Colonic mucosa (tissue), 4 donors: ENCODE results near the gene DNAH12. TPM values are rescaled to one million over a fixed set of nuclear protein-coding genes. Genes with fewer than 3 reads are reported as not detected.
"Not testable (repeated sequence)": the region's sequence is repeated elsewhere in the genome, so short reads cannot be mapped to it uniquely, and the experiment has no call there.

ENCODE experiments used
- DNase-seq: peaks from one replicate; pipeline ENCODE4 v3.0.0-alpha.2; 2020
- H3K27ac ChIP-seq: fragments of 200-600 bp; one replicate; pipeline ENCODE4 v1.8.0; 2021
- H3K27me3 ChIP-seq: fragments of 200-600 bp; one replicate; pipeline ENCODE4 v1.8.0; 2021
- H3K36me3 ChIP-seq: fragments of 200-600 bp; one replicate; pipeline ENCODE4 v1.8.0; 2021
- H3K4me1 ChIP-seq: fragments of 200-600 bp; one replicate; pipeline ENCODE4 v1.8.0; 2021; ENCODE audit warnings: mild to moderate bottlenecking
- H3K4me3 ChIP-seq: fragments of 200-600 bp; one replicate; pipeline ENCODE4 v1.8.0; 2021
- H3K9ac ChIP-seq, 2 donors: one replicate each; pipeline ENCODE4 v1.7.0; 2013; ENCODE audit warnings: control low read depth in 2 of 2, low read depth in 2 of 2, low read length in 2 of 2
- H3K9me3 ChIP-seq: fragments of 200-600 bp; one replicate; pipeline ENCODE4 v1.8.0; 2021
- CTCF ChIP-seq: fragments of 200-600 bp; IDR thresholded peaks from one replicate; pipeline ENCODE4 v1.8.0; 2022; ENCODE audit warnings: antibody characterized with exemption, mild to moderate bottlenecking
- intact Hi-C: fragments of 100-400 bp; cut with DNase I; formaldehyde crosslinking; loops from one replicate; pipeline ENCODE4 v1.14.1; 2022
- total RNA-seq, 2 donors: library from RNA; stranded (reverse); fragmentation: NEBNext Ultra II Directional in 1 of 2; extraction: Animal tissue kit (Norgen Biotek cat#: 25700) in 1 of 2; gene quantifications; one replicate each; pipeline ENCODE4 v1.2.1, GENCODE V29; 2021
- donor health status: healthy.
- donor health status: DM: no; HTN: no; CAD: no.
- donor health status: DM: no; HTN: no; CAD: no.

DNAH12 gene
- total RNA-seq, 2 donors from 2014 or later, result 0.02 to 0.05 TPM

- no peak overlapping the region for H3K9ac ChIP-seq
- H3K4me3 ChIP-seq, result no peak overlapping the region
- H3K27ac ChIP-seq, result no peak overlapping the region
- intact Hi-C loops, result no loop called here
- DNase-seq, result no peak
- H3K36me3 ChIP-seq, result no peaks in the 10 kb centered on the region
- no peaks in the 10 kb centered on the region for H3K9me3 ChIP-seq
- TF ChIP-seq CTCF, result no peak
- no peaks in the 10 kb centered on the region for H3K4me1 ChIP-seq
- no peaks in the 10 kb centered on the region for H3K27me3 ChIP-seq
Measured at GRCh38 chr3:57385498-57385897, 158.6 kb downstream of the DNAH12 start.

- TF ChIP-seq CTCF, result no peak
- H3K4me3 ChIP-seq, result no peak overlapping the region
- DNase-seq, result no peak
- H3K27me3 ChIP-seq, result no peaks in the 10 kb centered on the region
- no peak overlapping the region for H3K9ac ChIP-seq
- no peak overlapping the region for H3K27ac ChIP-seq
- intact Hi-C loops, result no loop called here
- no peaks in the 10 kb centered on the region for H3K4me1 ChIP-seq
- no peaks in the 10 kb centered on the region for H3K9me3 ChIP-seq
- H3K36me3 ChIP-seq, result no peaks in the 10 kb centered on the region
Measured at GRCh38 chr3:57383838-57384237, 160.3 kb downstream of the DNAH12 start.

- H3K9ac ChIP-seq, result no peak overlapping the region
- no peaks in the 10 kb centered on the region for H3K36me3 ChIP-seq
- H3K27me3 ChIP-seq, result no peaks in the 10 kb centered on the region
- no peak for DNase-seq
- H3K4me1 ChIP-seq, result no peaks in the 10 kb centered on the region
- intact Hi-C loops, result no loop called here
- H3K9me3 ChIP-seq, result no peaks in the 10 kb centered on the region
- no peak for TF ChIP-seq CTCF
- H3K27ac ChIP-seq, result no peak overlapping the region
- no peak overlapping the region for H3K4me3 ChIP-seq
Measured at GRCh38 chr3:57383406-57383805, 160.7 kb downstream of the DNAH12 start.

GRCh38 chr3:57382933-57383332 lies 161.2 kb downstream of the DNAH12 start:
- no peaks in the 10 kb centered on the region for H3K4me1 ChIP-seq
- no peaks in the 10 kb centered on the region for H3K9me3 ChIP-seq
- DNase-seq, result no peak
- no peak overlapping the region for H3K27ac ChIP-seq
- TF ChIP-seq CTCF, result no peak
- H3K4me3 ChIP-seq, result no peak overlapping the region
- H3K36me3 ChIP-seq, result no peaks in the 10 kb centered on the region
- no peaks in the 10 kb centered on the region for H3K27me3 ChIP-seq
- intact Hi-C loops, result no loop called here
- H3K9ac ChIP-seq, result no peak overlapping the region

- intact Hi-C loops, result no loop called here
- H3K27ac ChIP-seq, result no peak overlapping the region
- H3K4me1 ChIP-seq, result no peaks in the 10 kb centered on the region
- H3K36me3 ChIP-seq, result no peaks in the 10 kb centered on the region
- no peak for TF ChIP-seq CTCF
- no peak overlapping the region for H3K9ac ChIP-seq
- H3K4me3 ChIP-seq, result no peak overlapping the region
- no peak for DNase-seq
- no peaks in the 10 kb centered on the region for H3K27me3 ChIP-seq
- no peaks in the 10 kb centered on the region for H3K9me3 ChIP-seq
Measured at GRCh38 chr3:57370341-57370740, 173.8 kb downstream of the DNAH12 start.

- H3K4me1 ChIP-seq, H3K9ac ChIP-seq, DNase-seq, H3K27me3 ChIP-seq, H3K36me3 ChIP-seq, intact Hi-C loops, H3K27ac ChIP-seq, H3K9me3 ChIP-seq, H3K4me3 ChIP-seq: not testable (repeated sequence)
Measured at GRCh38 chr3:57365089-57365488, 179.1 kb downstream of the DNAH12 start.

- H3K27me3 ChIP-seq, H3K36me3 ChIP-seq, H3K9me3 ChIP-seq, H3K4me3 ChIP-seq, H3K27ac ChIP-seq, intact Hi-C loops, H3K4me1 ChIP-seq, DNase-seq, H3K9ac ChIP-seq: not testable (repeated sequence)
Measured at GRCh38 chr3:57356275-57356674, 187.9 kb downstream of the DNAH12 start.
